ENCODE results near the gene FERMT1. TPM values are rescaled to one million over a fixed set of nuclear protein-coding genes. Genes with fewer than 3 reads are reported as not detected.

The FERMT1 gene
- total and polyA plus RNA-seq, 2 of the 13 experiments (the other 11 are each of a cell fraction or from before 2014, with no cell fraction given) = 15.8 to 29.5 TPM

DNA sequence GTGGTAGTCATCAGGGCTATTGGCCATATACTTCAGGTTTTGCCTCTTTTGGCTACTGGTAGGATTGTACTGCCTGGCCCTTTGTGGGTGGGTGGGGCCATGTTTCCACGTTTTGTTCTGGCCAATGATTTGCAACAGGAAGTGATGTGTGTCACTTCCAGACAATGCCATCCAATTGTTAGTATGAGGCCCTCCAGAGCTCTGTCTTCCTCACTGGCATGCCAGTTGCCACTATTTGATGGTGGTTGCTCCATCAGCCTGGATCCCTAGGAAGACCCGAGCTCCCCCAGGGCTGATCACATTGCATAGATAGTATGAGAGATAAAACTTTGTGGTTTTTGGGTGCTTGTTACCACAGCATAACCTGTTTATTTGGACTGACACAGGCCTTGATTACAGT, 61.3 kb downstream of the FERMT1 start:
- CTCF ChIA-PET (ENCODE audit: low intra/inter-chr PET ratio, low total read pairs) = no interaction called here
- intact Hi-C loops (cut with micrococcal nuclease; ENCODE audit: unreplicated experiment) = no loop called here
- in situ Hi-C loops (cut with HindIII; ENCODE audit: extremely low pct_ligation_motif_present, low pct_unique_long_range_greater_than_20kb) = no loop called here
- FAIRE-seq = no peak
- POLR2A ChIA-PET = interaction anchor here (0.9 kb wide), 1 partner anchor 70 kb away, joined by 5 read pairs; no protein-coding TSS in a partner anchor
- Histone ChIP-seq H3K4me2 (ENCODE audit: low read depth, low read length) (no peak overlapping the region), H3K79me2 (ENCODE audit: insufficient read depth, low read length) (no peaks in the 10 kb centered on the region), H2AFZ (ENCODE audit: low read length) (no peak overlapping the region), H3K36me3 (replicated peaks in 1 of 2; ENCODE audit: control insufficient read depth in 1 of 2, insufficient read depth in 2 of 2, low read length in 2 of 2) (no peaks in the 10 kb centered on the region), H3K27ac (ENCODE audit: extremely low read length, insufficient read depth, low read length) (no peak overlapping the region), H3K4me3 (replicated peaks in 1 of 3; ENCODE audit: insufficient read depth in 1 of 3, low read depth in 2 of 3, low read length in 3 of 3) (no peak overlapping the region), H3K9ac (ENCODE audit: insufficient read depth, low read depth, low read length) (no peak overlapping the region), H4K20me1 (ENCODE audit: insufficient read depth, low read length) (no peaks in the 10 kb centered on the region), H3K9me3 (ENCODE audit: low read length) (no peaks in the 10 kb centered on the region), H3K4me1 (ENCODE audit: insufficient read depth, low read length) (peaks cover 6% of the 10 kb centered on the region; the same call in 1 of the 2 replicates), H3K27me3 (ENCODE audit: control insufficient read depth in 1 of 2, insufficient read depth in 2 of 2, low read length in 2 of 2) (no peaks in the 10 kb centered on the region)
- no TSS peak for BruUV-seq (replicated peaks)
- DNase-seq (ENCODE audit: low spot score) = no peak
- WGBS (ENCODE audit: low lambda C conversion rate) = 40% methylated on average over 2 of the region's 2 CpGs
- no peak for ATAC-seq
- TF ChIP-seq BRCA1 (CRISPR knock-in tag; IDR thresholded peaks at IDR 0.05) = no peak
- TF ChIP-seq ZNF460 (CRISPR knock-in tag; IDR thresholded peaks at IDR 0.05; ENCODE audit: borderline replicate concordance) = no peak
- peak; percentile 82 for TF ChIP-seq HNRNPK (IDR thresholded peaks at IDR 0.05; ENCODE audit: low read depth, low read length, poor library complexity, severe bottlenecking)
- no peak for TF ChIP-seq ZNF230 (CRISPR knock-in tag; IDR thresholded peaks at IDR 0.05)
- TF ChIP-seq HOXA5 (CRISPR knock-in tag; IDR thresholded peaks at IDR 0.05) = no peak
- no peak for TF ChIP-seq ZSCAN30 (CRISPR knock-in tag; IDR thresholded peaks at IDR 0.05)
- no peak for TF ChIP-seq GPN1 (CRISPR knock-in tag; IDR thresholded peaks at IDR 0.05; ENCODE audit: borderline replicate concordance)
- TF ChIP-seq, protein P1, sequence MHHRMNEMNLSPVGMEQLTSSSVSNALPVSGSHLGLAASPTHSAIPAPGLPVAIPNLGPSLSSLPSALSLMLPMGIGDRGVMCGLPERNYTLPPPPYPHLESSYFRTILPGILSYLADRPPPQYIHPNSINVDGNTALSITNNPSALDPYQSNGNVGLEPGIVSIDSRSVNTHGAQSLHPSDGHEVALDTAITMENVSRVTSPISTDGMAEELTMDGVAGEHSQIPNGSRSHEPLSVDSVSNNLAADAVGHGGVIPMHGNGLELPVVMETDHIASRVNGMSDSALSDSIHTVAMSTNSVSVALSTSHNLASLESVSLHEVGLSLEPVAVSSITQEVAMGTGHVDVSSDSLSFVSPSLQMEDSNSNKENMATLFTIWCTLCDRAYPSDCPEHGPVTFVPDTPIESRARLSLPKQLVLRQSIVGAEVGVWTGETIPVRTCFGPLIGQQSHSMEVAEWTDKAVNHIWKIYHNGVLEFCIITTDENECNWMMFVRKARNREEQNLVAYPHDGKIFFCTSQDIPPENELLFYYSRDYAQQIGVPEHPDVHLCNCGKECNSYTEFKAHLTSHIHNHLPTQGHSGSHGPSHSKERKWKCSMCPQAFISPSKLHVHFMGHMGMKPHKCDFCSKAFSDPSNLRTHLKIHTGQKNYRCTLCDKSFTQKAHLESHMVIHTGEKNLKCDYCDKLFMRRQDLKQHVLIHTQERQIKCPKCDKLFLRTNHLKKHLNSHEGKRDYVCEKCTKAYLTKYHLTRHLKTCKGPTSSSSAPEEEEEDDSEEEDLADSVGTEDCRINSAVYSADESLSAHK (CRISPR knock-in tag; IDR thresholded peaks at IDR 0.05; ENCODE audit: borderline replicate concordance) = no peak
- TF ChIP-seq, protein P2, sequence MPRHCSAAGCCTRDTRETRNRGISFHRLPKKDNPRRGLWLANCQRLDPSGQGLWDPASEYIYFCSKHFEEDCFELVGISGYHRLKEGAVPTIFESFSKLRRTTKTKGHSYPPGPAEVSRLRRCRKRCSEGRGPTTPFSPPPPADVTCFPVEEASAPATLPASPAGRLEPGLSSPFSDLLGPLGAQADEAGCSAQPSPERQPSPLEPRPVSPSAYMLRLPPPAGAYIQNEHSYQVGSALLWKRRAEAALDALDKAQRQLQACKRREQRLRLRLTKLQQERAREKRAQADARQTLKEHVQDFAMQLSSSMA (CRISPR knock-in tag; IDR thresholded peaks at IDR 0.05) = no peak
